ENCODE measurements around the gene NCAM2. TPM values are rescaled to one million over a fixed set of nuclear protein-coding genes. Genes with fewer than 3 reads are reported as not detected.

NCAM2 gene
- total RNA-seq, 1 experiment from 2014 or later: not detected

DNA sequence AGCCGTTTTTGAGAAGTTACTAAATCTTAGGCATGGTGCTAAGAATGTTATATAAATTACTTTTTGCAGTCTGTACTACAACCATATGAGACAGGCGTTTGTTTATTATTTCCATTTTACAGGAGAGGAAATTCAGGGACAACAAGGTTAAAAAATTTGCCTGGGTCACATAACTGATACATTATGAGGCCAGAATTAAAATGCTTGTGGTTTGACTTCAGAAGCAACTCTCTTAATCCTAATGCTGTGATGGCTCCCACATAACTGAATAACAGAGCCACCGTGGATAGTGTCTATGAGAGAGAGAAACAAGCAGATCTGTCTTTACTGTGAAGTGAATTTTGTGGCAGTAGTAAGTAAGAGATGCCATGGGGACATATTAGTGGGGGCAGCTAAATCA lies 184.9 kb downstream of the NCAM2 start:
- H3K9me3 ChIP-seq (ENCODE audit: control insufficient read depth in 1 of 2, insufficient read depth in 1 of 2, low read depth in 1 of 2, low read length in 2 of 2): peaks cover 9 to 16% of the 10 kb centered on the region in 2 experiments; a peak in 2 of 4 replicates
- ATAC-seq (no peak), DNase-seq (ENCODE audit: low read depth, low spot score) (no peak)
- no peaks in the 10 kb centered on the region for H4K20me1 ChIP-seq (ENCODE audit: insufficient read depth)
- TF ChIP-seq RAD21 (IDR thresholded peaks at IDR 0.05; ENCODE audit: low read depth) (no peak), ZFX (IDR thresholded peaks at IDR 0.05) (no peak), EZH2 (IDR thresholded peaks at IDR 0.05) (no peak), CBX3 (IDR thresholded peaks at IDR 0.05; ENCODE audit: low read depth) (no peak), EZH2phosphoT487 (IDR thresholded peaks at IDR 0.05; ENCODE audit: borderline replicate concordance) (no peak), ZBTB33 (IDR thresholded peaks at IDR 0.05; ENCODE audit: extremely low read depth, insufficient replicate concordance, low read length) (no peak), YY1 (IDR thresholded peaks at IDR 0.05; ENCODE audit: extremely low read depth, insufficient replicate concordance, low read depth, low read length) (no peak), CTCF (IDR thresholded peaks at IDR 0.05 in 2 of 3, conservative IDR thresholded peaks at IDR 0.05 in 1 of 3; ENCODE audit: borderline replicate concordance in 1 of 3, insufficient read depth in 1 of 3, low read depth in 2 of 3, low read length in 2 of 3) (no peak), SP1 (IDR thresholded peaks at IDR 0.05; ENCODE audit: low read depth) (no peak), POLR2AphosphoS5 (IDR thresholded peaks at IDR 0.05; ENCODE audit: low read depth, low read length) (no peak), SIN3A (IDR thresholded peaks at IDR 0.05; ENCODE audit: low read depth) (no peak)
- TF ChIP-seq, protein P1, sequence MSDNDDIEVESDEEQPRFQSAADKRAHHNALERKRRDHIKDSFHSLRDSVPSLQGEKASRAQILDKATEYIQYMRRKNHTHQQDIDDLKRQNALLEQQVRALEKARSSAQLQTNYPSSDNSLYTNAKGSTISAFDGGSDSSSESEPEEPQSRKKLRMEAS (IDR thresholded peaks at IDR 0.05): no peak
- intact Hi-C loops (cut with micrococcal nuclease): no loop called here
- H3K9me2 ChIP-seq (ENCODE audit: insufficient read depth): no peaks in the 10 kb centered on the region
- H3K4me1 ChIP-seq (ENCODE audit: control insufficient read depth in 1 of 2, insufficient read depth in 2 of 2, low read length in 2 of 2): no peaks in the 10 kb centered on the region
- RAD21 ChIA-PET (ENCODE audit: low non-redundant PET in 1 of 2, low total read pairs in 2 of 2, uncharacterized antibody in 2 of 2, unreplicated experiment in 2 of 2): no interaction called here
- H2AFZ ChIP-seq (ENCODE audit: low read depth, low read length, poor library complexity, severe bottlenecking): no peak overlapping the region
- no peaks in the 10 kb centered on the region for H3K79me2 ChIP-seq (ENCODE audit: insufficient read depth, low read length)
- POLR2A ChIA-PET: no interaction called here
- H3K4me2 ChIP-seq (ENCODE audit: low read length): no peak overlapping the region
- H3K36me3 ChIP-seq (ENCODE audit: control insufficient read depth in 1 of 2, insufficient read depth in 2 of 2, low read length in 2 of 2): no peaks in the 10 kb centered on the region
- BruUV-seq (replicated peaks): no TSS peak
- no peak overlapping the region for H3K27ac ChIP-seq (ENCODE audit: low read depth, low read length)
- no peaks in the 10 kb centered on the region for H3K27me3 ChIP-seq (ENCODE audit: insufficient read depth, low read length)
- no peak overlapping the region for H3K9ac ChIP-seq (ENCODE audit: low read length)
- no peak overlapping the region for H3K4me3 ChIP-seq (replicated peaks in 1 of 2; ENCODE audit: low read depth in 1 of 2, low read length in 2 of 2)
- CTCF ChIA-PET: no interaction called here

All from HCT116 (cell line).